Peyer's patch (tissue), 4 donors: Measurements from ENCODE around the gene CPNE2. TPM values are rescaled to one million over a fixed set of nuclear protein-coding genes. Genes with fewer than 3 reads are reported as not detected.

ENCODE experiments used
- DNase-seq, 3 donors: peaks; one replicate each; pipeline ENCODE4 v3.0.0-alpha.2; 2017 to 2019
- H3K27ac ChIP-seq, 4 donors: fragments of 200-600 bp; sonication (generic); one replicate each; pipeline ENCODE4 v1.5.1; 2016 to 2019
- H3K27me3 ChIP-seq, 2 donors: fragments of 200-600 bp; sonication (generic); one replicate each; pipeline ENCODE4 v1.5.1; 2019
- H3K36me3 ChIP-seq, 3 donors: fragments of 200-600 bp; sonication (generic); one replicate each; pipeline ENCODE4 v1.5.1; 2016 to 2019
- H3K4me1 ChIP-seq, 4 donors: fragments of 200-600 bp; sonication (generic); one replicate each; pipeline ENCODE4 v1.5.1; 2016 to 2019
- H3K4me3 ChIP-seq, 4 donors: fragments of 200-600 bp; sonication (generic); 1 replicate in 3 of 4; 2 replicates in 1 of 4; pipeline ENCODE4 v1.5.1; 2016 to 2019; ENCODE audit warnings: mild to moderate bottlenecking in 1 of 4
- H3K9me3 ChIP-seq, 4 donors: fragments of 200-600 bp; sonication (generic); one replicate each; pipeline ENCODE4 v1.5.1; 2016 to 2019; ENCODE audit warnings: mild to moderate bottlenecking in 1 of 4
- CTCF ChIP-seq, 6 experiments: fragments of 450-650 bp in 4 of 6; fragments of 200-600 bp in 2 of 6; sonication (generic) in 1 of 6; IDR thresholded peaks; one replicate each; pipeline ENCODE4 v1.5.1; 2017 to 2019; ENCODE audit warnings: antibody characterized with exemption in 6 of 6, mild to moderate bottlenecking in 3 of 6, moderate library complexity in 1 of 6
- POLR2A ChIP-seq, 2 donors: fragments of 450-650 bp; IDR thresholded peaks; one replicate each; pipeline ENCODE4 v1.5.1; 2017; ENCODE audit warnings: antibody characterized with exemption in 2 of 2, mild to moderate bottlenecking in 2 of 2, moderate library complexity in 2 of 2
- total RNA-seq, 4 donors: library from RNA; depleted of rRNA; stranded (reverse); fragments of >200 nt; gene quantifications; one replicate each; pipeline ENCODE4 v1.1.0, GENCODE V29; 2016

Gene CPNE2
- total RNA-seq, 4 donors from 2014 or later = 26.4 to 73.9 (median 64.8) TPM

GRCh38 chr16:57145046-57146021 is 53.0 kb downstream of the CPNE2 start:
- H3K4me1 ChIP-seq = peaks cover 0 to 25% (median 11%) of the 10 kb centered on the region in 4 donors
- TF ChIP-seq CTCF (IDR thresholded peaks at IDR 0.05) (no peak), POLR2A (IDR thresholded peaks at IDR 0.05) (no peak)
- no peaks in the 10 kb centered on the region for H3K9me3 ChIP-seq
- peaks cover 0 to 21% (median 0%) of the 10 kb centered on the region in 3 donors for H3K36me3 ChIP-seq
- no peak overlapping the region for H3K4me3 ChIP-seq
- H3K27ac ChIP-seq = no peak overlapping the region
- DNase-seq = no peak
- no peaks in the 10 kb centered on the region for H3K27me3 ChIP-seq

GRCh38 chr16:57146040-57146647 is 53.8 kb downstream of the CPNE2 start:
- no peak overlapping the region for H3K27ac ChIP-seq
- no peak for DNase-seq
- H3K4me3 ChIP-seq = no peak overlapping the region
- H3K4me1 ChIP-seq = peaks cover 0 to 21% (median 10%) of the 10 kb centered on the region in 4 donors
- no peaks in the 10 kb centered on the region for H3K27me3 ChIP-seq
- no peaks in the 10 kb centered on the region for H3K9me3 ChIP-seq
- peaks cover 0 to 18% (median 0%) of the 10 kb centered on the region in 3 donors for H3K36me3 ChIP-seq
- TF ChIP-seq CTCF (IDR thresholded peaks at IDR 0.05) (no peak), POLR2A (IDR thresholded peaks at IDR 0.05) (no peak)

- Histone ChIP-seq H3K4me1 (peaks cover 0 to 15% (median 7%) of the 10 kb centered on the region in 4 donors), H3K36me3 (peaks cover 0 to 13% (median 0%) of the 10 kb centered on the region in 3 donors), H3K4me3 (no peak overlapping the region), H3K27me3 (no peaks in the 10 kb centered on the region), H3K27ac (no peak overlapping the region), H3K9me3 (no peaks in the 10 kb centered on the region)
- no peak for DNase-seq
- TF ChIP-seq POLR2A (IDR thresholded peaks at IDR 0.05) = no peak
- peak in 2 of 6 experiments; percentile 11 to 22 for TF ChIP-seq CTCF (IDR thresholded peaks at IDR 0.05)
Measured at GRCh38 chr16:57146735-57147134, 54.4 kb downstream of the CPNE2 start.

- no peak overlapping the region for H3K4me3 ChIP-seq
- no peak for DNase-seq
Measured at GRCh38 chr16:57147381-57148221, 55.2 kb downstream of the CPNE2 start.

More at GRCh38 chr16:57147381-57148221, 55.2 kb downstream of the CPNE2 start:
- TF ChIP-seq POLR2A (IDR thresholded peaks at IDR 0.05) (no peak), CTCF (IDR thresholded peaks at IDR 0.05) (no peak)
- H3K4me1 ChIP-seq = peaks cover 0 to 7% (median under 1%) of the 10 kb centered on the region in 4 donors
- peaks cover 0 to 16% (median 0%) of the 10 kb centered on the region in 3 donors for H3K36me3 ChIP-seq
- no peak overlapping the region for H3K27ac ChIP-seq
- no peaks in the 10 kb centered on the region for H3K27me3 ChIP-seq
- H3K9me3 ChIP-seq = no peaks in the 10 kb centered on the region
